ENCODE results near the gene LRCH4.
"Not testable (repeated sequence)": the region's sequence is repeated elsewhere in the genome, so short reads cannot be mapped to it uniquely, and the experiment has no call there.

LRCH4 gene

DNA sequence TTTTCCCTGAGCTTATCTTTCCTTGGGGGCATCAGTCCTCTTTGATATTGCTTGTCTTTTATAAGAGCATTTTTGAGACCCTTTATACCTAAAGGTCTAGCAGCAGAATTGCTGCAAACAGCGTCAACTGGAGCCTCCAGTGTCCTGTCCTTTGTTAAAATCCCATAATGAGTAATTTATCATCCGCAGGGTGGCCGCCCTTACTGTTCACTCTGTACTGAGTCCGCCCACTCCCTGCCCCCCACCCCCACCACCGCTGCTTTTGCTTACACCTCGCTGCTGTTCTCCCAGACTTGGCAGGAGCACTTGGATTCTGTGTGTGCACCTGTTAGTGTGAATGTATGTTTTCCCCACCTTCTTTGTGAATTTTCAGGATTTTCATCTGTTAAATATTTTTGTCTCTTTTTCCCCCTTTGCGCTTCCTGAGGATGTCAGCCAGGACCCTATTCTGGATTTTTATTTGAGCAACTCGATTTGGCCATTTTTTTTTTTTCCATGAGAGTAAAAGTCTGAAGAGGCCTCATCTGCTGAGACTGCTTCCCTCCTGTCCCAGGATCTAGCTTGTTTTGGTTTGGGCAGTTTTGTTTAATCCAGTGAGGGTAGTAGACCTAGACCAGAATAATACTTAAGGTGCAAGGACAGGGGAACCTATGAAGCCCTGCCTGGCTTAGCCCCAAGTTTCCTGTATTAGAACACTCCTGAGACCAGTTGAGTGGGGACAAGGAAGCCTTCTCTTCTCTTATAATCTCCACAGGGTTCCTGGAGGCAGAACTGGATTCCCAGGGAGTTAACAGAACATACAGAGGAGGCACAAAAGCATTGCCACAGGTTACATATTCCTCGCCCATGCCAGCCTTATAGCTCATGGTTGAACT lies 38.8 kb downstream of the LRCH4 start:
- in situ Hi-C loops (cut with MboI; ENCODE audit: low sequenced_read_pairs): no loop called here

DNA sequence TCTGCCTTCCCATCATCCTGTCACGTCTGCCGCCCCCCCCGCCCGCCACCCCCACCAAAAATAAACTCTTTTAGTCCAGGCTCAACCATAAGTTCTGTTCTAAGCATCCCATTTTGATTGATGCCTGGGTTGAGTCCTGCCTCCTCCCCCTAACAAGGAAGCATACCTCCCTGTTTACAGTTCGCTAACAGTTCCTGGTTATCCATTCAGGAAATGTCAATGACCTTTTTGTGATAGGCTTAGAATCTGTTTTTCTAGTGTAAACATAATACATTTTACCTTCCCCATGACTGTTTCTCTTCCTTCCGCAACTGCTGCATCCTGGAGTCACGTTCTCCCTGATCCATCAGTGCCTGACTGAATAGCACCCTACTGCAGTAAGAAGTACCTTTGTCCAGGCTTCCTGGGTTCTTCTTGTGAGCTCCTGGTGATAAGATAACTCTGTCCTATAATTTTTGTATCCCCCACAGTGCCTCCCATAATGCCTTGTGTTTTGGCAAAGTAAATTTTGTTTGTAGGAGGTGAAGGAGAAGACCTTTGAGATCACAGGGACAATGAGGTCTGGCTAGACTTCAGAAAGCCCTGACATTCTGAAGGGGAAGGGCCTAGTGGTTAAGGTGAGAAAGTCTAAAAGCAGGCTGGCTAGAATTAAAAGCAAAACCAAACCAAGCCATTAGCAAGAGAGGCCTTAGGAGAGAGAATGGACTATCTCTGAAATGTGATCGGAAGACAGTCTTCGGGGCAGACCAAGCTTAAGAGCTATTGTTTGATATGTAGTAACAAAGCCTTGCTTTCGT lies 39.6 kb downstream of the LRCH4 start:
- in situ Hi-C loops (cut with MboI; ENCODE audit: low sequenced_read_pairs): no loop called here

DNA sequence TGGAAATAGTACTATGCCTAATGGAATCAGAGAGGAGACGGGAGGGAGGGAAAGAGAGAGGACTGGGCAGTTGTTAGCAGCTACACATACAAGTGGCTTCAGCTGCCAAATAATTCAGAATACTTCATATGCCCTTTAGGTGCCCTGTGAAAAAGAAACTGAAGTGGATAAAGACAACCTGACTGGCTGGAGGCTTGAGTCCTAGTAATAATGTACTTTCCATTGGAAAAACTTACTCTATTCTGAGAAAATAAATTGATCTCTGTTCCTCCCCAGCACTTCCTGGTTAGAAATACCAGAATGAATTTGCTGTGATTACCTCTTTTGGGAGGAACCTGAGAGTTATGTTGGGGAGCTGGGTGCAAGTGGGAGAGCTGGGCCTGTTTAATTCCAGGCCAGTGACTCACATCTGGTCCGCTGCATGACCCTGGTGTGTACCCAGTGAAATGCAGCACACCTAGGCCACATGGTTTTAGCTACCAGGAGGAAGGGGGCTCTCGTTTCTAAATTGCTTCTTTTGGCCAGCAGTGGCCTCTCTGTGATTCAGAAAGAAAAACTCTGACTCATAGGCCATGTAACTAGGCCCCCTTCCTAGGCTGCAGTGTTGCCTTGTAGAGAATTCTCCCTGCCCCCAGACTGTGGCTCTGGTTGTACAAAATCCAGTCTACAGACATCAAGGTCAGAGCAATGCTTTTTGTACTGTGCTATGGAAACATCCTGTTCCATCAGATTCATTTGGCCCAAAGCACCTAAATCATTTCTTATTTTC lies 40.4 kb downstream of the LRCH4 start:
- in situ Hi-C loops (cut with MboI; ENCODE audit: low sequenced_read_pairs): no loop called here

DNA sequence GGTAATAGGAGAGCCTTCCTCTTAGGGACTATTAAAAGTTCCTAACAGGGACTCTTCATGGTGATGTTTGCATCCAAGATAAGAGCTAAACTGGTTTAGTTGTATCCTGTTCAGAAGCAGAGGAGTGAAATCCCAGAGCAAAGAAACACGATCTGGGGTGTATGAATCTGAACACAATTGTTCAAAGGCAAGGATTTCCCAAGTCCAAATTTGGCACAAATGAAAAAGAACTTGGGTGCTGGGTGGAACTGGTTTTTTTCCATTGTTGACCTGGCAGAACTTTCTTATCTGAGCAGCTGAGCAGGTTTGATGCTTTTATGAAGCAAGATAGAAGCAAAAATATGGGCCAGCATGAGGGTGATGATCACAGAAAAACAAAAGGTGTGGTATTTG lies 41.0 kb downstream of the LRCH4 start:
- in situ Hi-C loops (cut with MboI; ENCODE audit: low sequenced_read_pairs): no loop called here

DNA sequence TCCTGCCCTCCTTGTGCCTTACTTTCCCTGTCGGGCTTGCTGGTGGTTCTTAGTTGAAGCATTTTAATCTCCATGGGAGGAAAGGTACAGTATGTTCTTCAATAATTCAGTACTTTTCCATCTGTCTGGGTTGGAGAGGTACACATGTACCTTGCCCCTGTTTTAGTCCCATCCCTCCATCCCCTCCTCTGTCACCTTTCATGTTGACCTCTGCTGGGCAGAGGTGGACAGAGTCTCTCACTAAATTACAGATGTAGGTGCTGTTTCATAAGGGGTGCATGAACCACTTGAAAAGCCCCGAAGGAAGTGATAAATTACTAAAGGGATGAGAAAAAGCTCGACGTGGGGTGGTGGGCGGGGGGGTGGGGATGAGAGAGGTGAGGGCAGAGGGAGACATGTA lies 41.5 kb downstream of the LRCH4 start:
- in situ Hi-C loops (cut with MboI; ENCODE audit: low sequenced_read_pairs): no loop called here

DNA sequence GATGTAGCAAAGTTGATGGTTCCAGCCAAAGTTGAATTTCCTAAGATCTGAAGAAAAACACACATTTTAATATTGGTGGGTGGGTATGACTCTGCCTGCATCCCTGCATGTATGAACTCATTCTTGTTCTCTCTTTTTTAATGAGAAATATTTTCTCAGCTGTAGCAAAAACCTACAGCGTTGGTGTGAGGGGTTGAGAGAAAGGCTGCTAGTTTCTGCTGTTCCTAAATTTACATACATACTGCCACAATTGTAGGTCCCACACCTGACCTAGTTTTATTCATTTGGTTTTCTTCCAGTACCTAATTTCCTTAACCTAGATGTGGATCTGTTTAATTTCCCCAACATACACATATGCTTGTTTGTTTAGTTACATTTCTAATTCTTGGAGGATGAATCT lies 42.3 kb downstream of the LRCH4 start:
- in situ Hi-C loops (cut with MboI; ENCODE audit: low sequenced_read_pairs): no loop called here

DNA sequence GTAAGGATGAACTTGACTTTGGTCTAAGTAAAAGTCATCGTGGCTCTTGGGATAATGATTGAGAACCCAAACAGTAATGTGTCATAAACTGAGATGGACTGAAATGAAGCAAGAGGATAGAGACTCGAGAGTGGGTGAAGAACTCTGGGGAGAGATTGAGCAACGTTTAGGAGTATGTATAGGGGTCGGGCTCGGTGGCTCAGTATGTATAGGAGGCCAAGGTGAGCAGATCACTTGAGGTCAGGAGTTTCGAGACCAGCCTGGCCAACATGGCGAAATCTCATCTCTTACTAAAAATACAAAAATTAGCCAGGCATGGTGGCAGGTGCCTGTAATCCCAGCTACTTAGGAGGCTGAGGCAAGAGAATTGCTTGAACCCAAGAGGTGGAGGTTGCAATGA lies 44.6 kb downstream of the LRCH4 start:
- in situ Hi-C loops (cut with MboI; ENCODE audit: low sequenced_read_pairs): not testable (repeated sequence)

DNA sequence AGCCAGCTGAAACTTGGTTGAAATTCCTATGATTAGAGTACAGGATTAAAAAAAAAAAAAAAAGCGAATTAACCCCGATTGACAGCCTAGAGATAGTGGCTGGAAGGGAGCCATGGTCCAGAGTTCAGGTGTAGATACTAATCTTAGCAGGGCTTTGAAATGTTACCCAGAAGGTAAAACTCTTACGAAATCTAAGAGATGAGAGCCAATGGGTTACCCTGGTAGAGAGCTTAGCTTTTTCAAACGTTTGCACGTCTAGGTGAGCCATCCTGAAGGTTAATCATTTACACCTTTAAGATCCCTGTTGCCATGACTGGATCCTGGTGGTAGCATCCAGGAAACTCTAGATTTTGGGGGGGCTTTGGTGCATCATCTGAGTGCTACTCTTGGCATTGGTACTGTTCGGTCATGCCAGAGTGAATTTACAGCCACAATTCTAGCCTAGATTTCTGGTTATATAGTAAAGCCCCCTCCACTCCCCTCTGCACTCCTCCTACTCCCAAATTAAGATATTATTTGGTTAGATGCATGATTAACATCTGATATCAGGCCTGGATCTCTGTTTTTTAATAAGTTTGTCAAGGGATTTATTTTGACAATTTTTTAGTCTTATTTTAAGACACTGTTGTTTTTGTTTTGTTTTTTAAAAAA lies 45.7 kb downstream of the LRCH4 start:
- in situ Hi-C loops (cut with MboI; ENCODE audit: low sequenced_read_pairs): no loop called here

DNA sequence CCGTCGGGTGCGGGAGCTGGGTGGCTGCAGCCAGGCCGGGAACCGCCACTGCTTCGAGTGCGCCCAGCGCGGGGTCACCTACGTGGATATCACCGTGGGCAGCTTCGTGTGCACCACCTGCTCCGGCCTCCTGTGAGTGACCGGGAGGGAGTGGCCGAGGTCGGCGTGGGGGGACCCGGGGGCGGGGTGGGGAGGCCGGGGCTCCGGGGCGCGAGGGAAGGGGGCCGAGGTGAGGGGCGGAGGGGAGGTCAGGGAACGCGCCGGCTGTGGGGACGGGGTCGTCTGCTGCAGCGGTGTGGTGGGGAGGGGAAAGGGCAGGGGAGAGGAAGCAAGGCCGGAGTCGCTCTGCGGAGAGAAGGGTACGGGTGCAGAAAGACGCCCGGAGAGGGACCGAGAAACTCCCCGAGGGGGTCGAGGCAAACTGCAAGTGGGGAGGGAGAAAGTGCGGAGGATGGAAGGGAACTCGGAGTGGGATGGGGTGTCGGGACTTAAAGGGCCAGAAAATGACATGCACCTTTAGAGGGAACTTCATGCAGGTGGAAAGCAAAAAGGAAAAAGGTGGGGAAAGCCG lies 46.4 kb downstream of the LRCH4 start:
- in situ Hi-C loops (cut with MboI; ENCODE audit: low sequenced_read_pairs): no loop called here

DNA sequence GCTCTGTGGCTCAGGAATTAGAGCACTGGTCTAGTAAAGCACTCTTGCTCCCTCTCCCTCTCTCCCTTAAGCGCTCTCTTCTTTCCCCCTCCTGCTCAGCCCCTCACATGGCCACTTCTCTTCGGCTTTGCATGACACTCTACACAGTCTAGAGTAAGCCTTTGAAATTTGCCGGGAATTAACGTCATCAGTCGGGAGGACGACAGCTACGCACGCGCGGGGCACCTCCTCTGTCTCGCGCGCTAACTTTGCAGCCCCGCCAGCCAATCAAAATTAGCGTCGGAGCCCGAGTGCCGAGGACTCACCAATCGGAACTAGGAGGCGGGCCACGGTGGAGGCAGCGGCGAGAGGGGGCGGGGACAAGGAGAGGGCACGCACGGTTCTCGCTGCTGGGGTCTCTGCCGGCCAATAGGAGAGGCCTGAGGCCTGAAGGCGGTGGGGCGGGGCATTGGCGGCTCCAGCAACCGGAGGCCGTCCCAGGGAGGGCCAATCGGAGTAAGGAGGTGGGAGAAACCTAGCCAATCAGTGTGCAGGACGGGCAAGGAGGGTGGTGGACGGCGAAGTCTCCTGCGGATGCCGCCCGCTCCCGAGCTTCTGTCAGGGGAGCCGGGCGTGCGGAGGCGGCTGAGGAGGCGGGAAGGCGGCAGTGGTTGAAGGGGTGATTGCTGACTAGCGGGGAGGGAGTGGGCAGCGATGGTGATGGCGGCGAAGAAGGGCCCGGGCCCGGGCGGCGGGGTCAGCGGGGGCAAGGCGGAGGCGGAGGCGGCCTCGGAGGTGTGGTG lies 47.1 kb downstream of the LRCH4 start, which contains the start of gene AGFG2:
Gene AGFG2, plus strand, starts transcription at position 550 of the 782 bp plus-strand sequence. Its CDS starts 144 bp downstream, at position 694.
- in situ Hi-C loops (cut with MboI; ENCODE audit: low sequenced_read_pairs): no loop called here

DNA sequence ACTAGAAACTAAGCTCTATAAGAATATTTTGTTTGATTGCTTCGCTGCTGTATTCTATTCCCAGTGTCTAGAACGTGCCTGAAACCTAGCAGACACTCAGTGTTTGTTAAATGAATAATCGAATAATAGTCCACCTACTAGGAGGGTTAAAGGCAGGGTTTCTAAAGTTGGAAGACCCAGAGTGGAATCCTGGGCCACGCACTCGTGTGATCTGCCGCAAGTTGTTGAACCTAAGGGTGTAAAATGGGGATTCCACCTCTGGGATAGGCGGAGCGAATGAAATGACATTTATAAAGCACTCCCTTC lies 47.6 kb downstream of the LRCH4 start:
- in situ Hi-C loops (cut with MboI; ENCODE audit: low sequenced_read_pairs): no loop called here

DNA sequence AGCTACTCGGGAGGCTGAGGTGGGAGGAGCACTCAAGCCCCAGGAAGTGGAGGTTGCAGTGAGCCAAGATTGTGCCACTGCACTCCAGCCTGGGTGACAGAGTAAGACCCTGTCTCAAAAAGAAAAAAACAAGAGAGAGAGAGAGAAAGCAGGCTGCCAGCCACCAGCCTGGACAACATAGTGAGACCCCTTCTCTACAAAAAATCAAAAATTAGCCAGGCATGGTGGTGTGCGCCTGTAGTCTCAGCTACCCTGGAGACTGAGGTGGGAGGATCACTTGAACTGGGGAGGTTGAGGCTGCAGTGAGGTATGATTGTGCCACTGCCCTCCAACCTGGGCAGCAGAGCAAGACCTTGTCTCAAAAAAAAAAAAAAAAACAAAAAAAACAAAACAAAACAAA lies 49.2 kb downstream of the LRCH4 start:
- in situ Hi-C loops (cut with MboI; ENCODE audit: low sequenced_read_pairs): not testable (repeated sequence)

DNA sequence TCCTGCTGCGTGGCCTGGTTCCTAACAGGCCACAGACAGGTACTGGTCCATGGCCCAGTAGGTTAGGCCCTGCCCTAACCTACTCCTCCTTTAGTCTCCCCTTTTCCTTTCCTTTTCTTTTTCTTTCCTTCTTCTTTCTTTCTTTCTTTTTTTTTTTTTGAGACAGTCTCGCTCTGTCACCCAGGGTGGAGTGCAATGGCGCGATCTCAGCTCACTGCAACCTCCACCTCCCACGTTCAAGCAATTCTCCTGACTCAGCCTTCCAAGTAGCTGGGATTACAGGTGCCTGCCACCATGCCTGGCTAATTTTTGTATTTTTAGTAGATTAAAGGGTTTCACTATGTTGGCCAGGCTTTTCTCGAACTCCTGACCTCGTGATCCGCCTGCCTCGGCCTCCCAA lies 49.9 kb downstream of the LRCH4 start:
- in situ Hi-C loops (cut with MboI; ENCODE audit: low sequenced_read_pairs): not testable (repeated sequence)

DNA sequence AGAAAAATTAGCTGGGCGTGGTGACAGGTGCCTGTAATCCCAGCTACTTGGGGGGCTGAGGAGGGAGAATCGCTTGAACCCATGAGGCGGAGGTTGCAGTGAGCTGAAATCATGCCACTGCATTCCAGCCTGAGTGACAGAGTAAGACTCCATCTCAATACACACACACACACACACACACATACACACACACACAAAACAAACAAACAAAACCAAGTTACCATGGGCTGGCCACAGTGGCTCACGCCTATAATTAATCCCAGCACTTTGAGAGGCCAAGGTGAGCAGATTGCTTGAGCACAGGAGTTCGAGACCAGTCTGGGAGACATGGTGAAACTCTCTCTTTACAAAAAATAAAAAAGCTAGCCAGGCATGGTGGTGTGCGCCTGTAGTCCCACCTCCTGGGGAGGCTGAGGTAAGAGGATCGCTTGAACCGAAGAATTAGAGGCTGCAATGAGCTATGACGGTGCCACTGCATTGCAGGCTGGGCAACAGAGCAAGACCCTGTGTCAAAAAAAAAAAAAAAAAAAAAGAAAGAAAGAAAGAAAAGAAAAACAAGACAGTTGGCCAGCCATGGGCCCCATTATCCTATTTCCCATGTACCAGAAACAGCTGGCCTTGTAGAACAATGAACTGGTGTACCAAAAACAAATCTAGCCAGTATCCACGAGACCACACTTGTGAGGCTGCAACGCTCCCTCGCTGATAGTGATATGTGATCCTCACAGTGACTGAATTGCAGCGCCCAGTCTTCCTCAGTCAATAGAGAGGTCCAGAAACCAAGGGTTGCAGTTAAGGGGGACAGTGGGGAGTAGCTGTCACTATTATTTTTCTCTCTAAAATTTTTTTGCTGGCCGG lies 53.5 kb downstream of the LRCH4 start:
- in situ Hi-C loops (cut with MboI; ENCODE audit: low sequenced_read_pairs): no loop called here

DNA sequence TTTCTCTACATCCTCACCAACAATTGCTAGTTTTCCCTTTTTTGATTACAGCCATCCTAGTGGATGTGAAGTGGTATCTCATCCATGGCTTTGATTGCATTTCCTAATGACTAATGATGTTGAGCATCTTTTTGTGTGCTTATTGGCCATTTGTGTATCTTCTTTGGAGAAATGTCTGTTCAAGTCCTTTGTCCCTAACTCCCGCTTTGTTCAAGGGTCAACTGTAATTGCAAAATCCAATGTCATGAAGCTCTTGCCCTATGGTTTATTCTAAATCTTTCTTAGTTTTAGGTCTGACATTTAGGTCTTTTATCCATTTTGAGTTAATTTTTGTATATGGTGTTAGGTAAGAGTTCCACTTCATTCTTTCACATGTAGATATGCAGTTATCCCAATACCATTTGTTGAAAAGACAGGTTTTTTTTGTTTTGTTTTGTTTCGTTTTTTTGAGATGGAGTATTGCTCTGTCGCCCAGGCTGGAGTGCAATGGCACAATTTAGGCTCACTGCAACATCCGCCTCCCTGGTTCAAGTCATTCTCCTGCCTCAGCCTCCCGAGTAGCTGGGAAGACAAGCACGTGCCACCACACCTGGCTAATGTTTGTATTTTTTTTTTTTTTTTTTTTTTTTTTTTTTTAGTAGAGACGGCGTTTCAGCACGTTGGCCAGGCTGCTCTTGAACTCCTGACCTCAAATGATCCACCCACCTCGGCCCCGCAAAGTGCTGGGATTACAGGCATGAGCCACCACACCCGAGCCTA lies 57.6 kb downstream of the LRCH4 start:
- in situ Hi-C loops (cut with MboI; ENCODE audit: low sequenced_read_pairs): not testable (repeated sequence)

All from hTERT RPE-1 (cell line).